ENCODE data around the gene COA1. TPM values are rescaled to one million over a fixed set of nuclear protein-coding genes. Genes with fewer than 3 reads are reported as not detected.
"Not testable (repeated sequence)": the region's sequence is repeated elsewhere in the genome, so short reads cannot be mapped to it uniquely, and the experiment has no call there.

Gene COA1
- total RNA-seq, 1 donor from 2014 or later = 77.8 TPM

- DNase-seq (ENCODE audit: low read depth) = peak; percentile 50
Measured at GRCh38 chr7:43692582-43693373, 36.5 kb downstream of the COA1 start.

GRCh38 chr7:43691611-43692010, 37.7 kb downstream of the COA1 start:
- DNase-seq (ENCODE audit: low read depth) = no peak

- no peak for DNase-seq (ENCODE audit: low read depth)
Measured at GRCh38 chr7:43689115-43689514, 40.2 kb downstream of the COA1 start.

- DNase-seq (ENCODE audit: low read depth) = not testable (repeated sequence)
Measured at GRCh38 chr7:43687866-43688265, 41.5 kb downstream of the COA1 start.

- DNase-seq (ENCODE audit: low read depth) = no peak
Measured at GRCh38 chr7:43686991-43687390, 42.3 kb downstream of the COA1 start.

- no peak for DNase-seq (ENCODE audit: low read depth)
Measured at GRCh38 chr7:43680736-43681135, 48.6 kb downstream of the COA1 start.

- DNase-seq (ENCODE audit: low read depth) = no peak
Measured at GRCh38 chr7:43679210-43680068, 49.9 kb downstream of the COA1 start.

GRCh38 chr7:43678315-43678714, 51.0 kb downstream of the COA1 start:
- DNase-seq (ENCODE audit: low read depth) = no peak

- DNase-seq (ENCODE audit: low read depth) = no peak
Measured at GRCh38 chr7:43677864-43678263, 51.5 kb downstream of the COA1 start.

GRCh38 chr7:43674559-43675436, 54.5 kb downstream of the COA1 start:
- DNase-seq (ENCODE audit: low read depth) = peak; percentile 60

- DNase-seq (ENCODE audit: low read depth) = not testable (repeated sequence)
Measured at GRCh38 chr7:43673243-43673976, 55.9 kb downstream of the COA1 start.

GRCh38 chr7:43671521-43671920, 57.8 kb downstream of the COA1 start:
- no peak for DNase-seq (ENCODE audit: low read depth)

GRCh38 chr7:43669286-43670081, 59.8 kb downstream of the COA1 start:
- DNase-seq (ENCODE audit: low read depth) = no peak

GRCh38 chr7:43668035-43668434, 61.3 kb downstream of the COA1 start:
- no peak for DNase-seq (ENCODE audit: low read depth)

- DNase-seq (ENCODE audit: low read depth) = no peak
Measured at GRCh38 chr7:43666938-43667337, 62.4 kb downstream of the COA1 start.

- DNase-seq (ENCODE audit: low read depth) = no peak
Measured at GRCh38 chr7:43664681-43665080, 64.6 kb downstream of the COA1 start.

GRCh38 chr7:43660141-43660540, 69.2 kb downstream of the COA1 start:
- no peak for DNase-seq (ENCODE audit: low read depth)

- no peak for DNase-seq (ENCODE audit: low read depth)
Measured at GRCh38 chr7:43659549-43659896, 69.8 kb downstream of the COA1 start.

- peak; percentile 65 for DNase-seq (ENCODE audit: low read depth)
Measured at GRCh38 chr7:43658718-43659548, 70.4 kb downstream of the COA1 start.
